GM19328 (cell line): ENCODE measurements around the gene NUTM2F.
"Not testable (repeated sequence)": the region's sequence is repeated elsewhere in the genome, so short reads cannot be mapped to it uniquely, and the experiment has no call there.

Experiments
- ATAC-seq: cut with Tn5 transposase; IDR thresholded peaks from one replicate; pipeline ENCODE4 v1.9.1; 2021; ENCODE audit warnings: mild to moderate bottlenecking, moderate library complexity; ENCODE audit not compliant: unreplicated experiment

NUTM2F gene

GRCh38 chr9:94315034-94315984, 13.1 kb downstream of the NUTM2F start:
- not testable (repeated sequence) for ATAC-seq

- ATAC-seq, result no peak
Observed at GRCh38 chr9:94303321-94303720, 25.1 kb downstream of the NUTM2F start.

GRCh38 chr9:94302426-94302825, 26.0 kb downstream of the NUTM2F start:
- ATAC-seq, result no peak

GRCh38 chr9:94301583-94301982, 26.9 kb downstream of the NUTM2F start:
- no peak for ATAC-seq

- no peak for ATAC-seq
Observed at GRCh38 chr9:94300470-94301301, 27.8 kb downstream of the NUTM2F start.

GRCh38 chr9:94298949-94299599, 29.4 kb downstream of the NUTM2F start:
- ATAC-seq, result no peak

- no peak for ATAC-seq
Observed at GRCh38 chr9:94289691-94290090, 38.8 kb downstream of the NUTM2F start.

GRCh38 chr9:94287877-94288513, 40.4 kb downstream of the NUTM2F start:
- no peak for ATAC-seq

GRCh38 chr9:94286116-94286515, 42.3 kb downstream of the NUTM2F start:
- no peak for ATAC-seq

- ATAC-seq, result no peak
Observed at GRCh38 chr9:94281101-94281500, 47.3 kb downstream of the NUTM2F start.

- ATAC-seq, result no peak
Observed at GRCh38 chr9:94280409-94280989, 47.9 kb downstream of the NUTM2F start.

GRCh38 chr9:94277885-94278536, 50.4 kb downstream of the NUTM2F start:
- no peak for ATAC-seq

GRCh38 chr9:94277029-94277428, 51.4 kb downstream of the NUTM2F start:
- not testable (repeated sequence) for ATAC-seq

- ATAC-seq, result no peak
Observed at GRCh38 chr9:94270009-94270408, 58.4 kb downstream of the NUTM2F start.

GRCh38 chr9:94269264-94269663, 59.2 kb downstream of the NUTM2F start:
- no peak for ATAC-seq
